GM18868 (cell line): ENCODE data around the gene ASB15.

Source experiments
- ATAC-seq: cut with Tn5 transposase; IDR thresholded peaks from one replicate; pipeline ENCODE4 v1.9.1; 2021; ENCODE audit warnings: mild to moderate bottlenecking, moderate library complexity; ENCODE audit not compliant: unreplicated experiment

ASB15 gene

DNA sequence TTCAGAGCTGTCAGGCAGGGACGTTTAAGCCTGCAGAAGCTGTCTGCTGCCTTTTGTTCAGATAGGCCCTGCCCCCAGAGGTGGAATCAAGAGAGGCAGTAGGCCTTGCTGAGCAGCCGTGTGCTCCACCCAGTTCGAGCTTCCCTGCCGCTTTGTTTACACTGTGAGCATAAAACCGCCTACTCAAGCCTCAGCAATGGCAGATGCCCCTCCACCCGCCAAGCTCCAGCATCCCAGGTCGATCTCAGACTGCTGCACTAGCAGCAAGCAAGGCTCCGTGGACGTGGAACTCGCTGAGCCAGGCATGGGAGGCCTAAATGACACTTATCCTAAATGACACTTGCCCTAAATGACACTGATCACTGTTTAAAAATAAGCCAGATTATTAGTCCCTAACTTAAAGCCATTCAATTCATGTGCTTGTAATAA is 6.8 kb upstream of the ASB15 start:
- no peak for ATAC-seq

DNA sequence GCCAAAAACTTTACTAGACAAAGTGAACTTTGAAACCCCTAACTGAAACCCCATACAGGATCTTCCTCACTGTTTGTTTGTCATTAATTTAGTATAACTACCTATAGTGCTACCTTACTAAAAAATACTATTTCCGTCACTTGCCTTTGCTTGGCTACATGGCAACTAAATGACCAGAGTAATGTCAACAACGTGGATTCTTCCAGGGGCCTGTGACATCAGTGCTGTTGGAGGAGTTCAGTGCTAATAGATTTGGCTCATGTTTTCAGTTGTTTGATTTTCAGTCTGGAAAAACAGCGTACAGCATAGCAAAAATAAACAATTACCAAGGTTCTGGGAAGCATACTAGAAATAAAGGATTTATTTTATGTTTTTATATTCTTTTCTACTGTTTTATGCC is 3.0 kb upstream of the ASB15 start:
- ATAC-seq, result no peak

DNA sequence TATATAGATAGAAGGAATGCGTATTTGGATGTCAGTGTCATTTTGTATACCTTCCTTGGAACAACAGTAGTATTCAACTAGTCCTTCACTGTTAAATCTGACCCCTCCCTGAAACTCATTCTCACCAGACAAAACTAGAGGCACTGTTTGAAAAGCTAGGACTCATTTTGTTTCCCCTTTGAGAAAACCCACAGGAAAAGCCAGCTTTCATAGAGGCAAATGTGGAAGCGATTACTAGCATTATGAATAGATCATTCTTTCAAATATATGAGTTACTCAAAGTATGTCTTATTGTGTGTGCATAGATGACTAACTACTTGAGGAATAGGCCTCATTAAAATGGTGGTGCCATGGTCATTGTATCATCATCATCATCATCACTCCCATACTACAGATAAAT is 1.9 kb upstream of the ASB15 start:
- no peak for ATAC-seq

DNA sequence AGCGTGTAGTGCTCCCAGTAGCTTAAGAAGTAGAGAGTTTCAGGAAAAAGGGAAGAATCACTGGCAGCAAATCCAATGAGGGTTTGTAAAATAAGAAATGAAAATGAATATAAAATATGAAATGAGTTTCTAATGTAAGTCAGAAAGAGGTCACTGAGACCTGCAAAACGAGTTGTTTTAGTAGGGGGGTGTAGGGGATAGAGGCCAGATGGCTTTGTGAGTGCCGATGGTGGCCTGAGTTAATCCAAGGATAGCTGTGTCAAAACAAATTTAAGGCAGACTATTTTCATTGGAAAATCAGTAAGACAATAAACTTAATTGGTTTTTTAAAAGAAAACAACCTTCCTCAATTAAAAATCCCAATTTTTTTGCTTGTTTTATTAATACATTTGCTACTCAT is 745 bp upstream of the ASB15 start:
- ATAC-seq, result no peak

DNA sequence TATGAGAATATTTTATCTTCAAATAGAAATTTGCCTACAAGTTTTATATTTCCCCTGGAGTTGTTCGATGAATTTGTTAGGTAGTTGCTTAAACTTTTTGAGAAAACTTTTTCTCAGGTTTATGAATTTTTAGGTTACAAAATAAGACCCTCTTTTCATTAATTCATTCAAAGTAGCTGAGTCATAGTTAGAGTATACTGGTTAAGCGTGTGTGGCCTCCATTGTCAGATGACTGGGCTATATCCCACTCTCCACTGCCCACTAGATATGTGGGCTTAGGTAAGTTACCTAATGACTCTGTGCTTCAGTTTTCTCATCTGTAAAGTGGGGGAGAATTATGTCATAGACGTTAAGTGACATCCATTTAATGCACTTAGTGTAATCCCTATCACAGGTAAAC is 1.0 kb downstream of the ASB15 start:
- no peak for ATAC-seq

DNA sequence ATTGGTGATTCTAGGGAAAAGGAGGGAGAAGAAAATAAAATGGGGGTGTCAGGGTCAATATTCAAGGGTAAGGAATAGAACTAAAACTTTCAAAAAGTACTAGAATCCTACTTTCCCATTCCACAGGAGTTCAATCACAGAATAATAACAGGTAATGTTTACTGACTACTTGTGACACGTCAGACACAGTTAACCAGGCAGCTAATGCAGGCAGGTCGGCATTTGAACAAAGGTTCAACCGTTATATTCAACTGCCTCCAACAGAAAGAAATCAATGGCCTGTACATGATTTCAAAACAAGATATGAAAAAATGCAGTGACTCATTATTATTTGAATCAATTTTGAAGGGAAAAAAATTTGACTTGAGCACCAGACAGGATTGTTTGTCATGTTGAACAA is 3.1 kb downstream of the ASB15 start:
- ATAC-seq, result no peak

DNA sequence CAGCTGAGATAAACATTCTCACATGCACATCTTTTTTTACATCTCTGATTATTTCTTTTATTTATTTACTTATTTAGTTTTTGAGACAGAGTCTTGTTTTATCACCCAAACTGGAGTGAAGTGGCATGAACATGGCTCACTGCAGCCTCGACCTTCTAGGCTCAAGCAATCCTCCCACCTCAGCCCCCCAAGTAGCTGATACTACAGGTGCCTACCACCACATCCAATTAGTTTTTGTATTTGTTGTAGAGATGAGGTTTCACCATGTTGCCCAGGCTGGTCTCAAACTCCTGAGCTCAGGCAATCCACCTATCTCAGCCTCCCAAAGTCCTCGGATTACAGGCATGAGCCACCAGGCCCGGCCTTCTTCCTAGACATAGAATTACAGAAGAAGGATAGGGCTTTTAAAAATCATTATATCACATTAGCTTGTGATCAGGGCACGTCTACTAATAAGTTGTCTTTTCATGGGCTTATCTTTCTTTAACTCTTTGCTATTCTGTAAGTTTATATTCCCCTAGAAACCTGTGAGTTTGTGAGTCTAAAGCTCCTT is 5.9 kb downstream of the ASB15 start:
- no peak for ATAC-seq

DNA sequence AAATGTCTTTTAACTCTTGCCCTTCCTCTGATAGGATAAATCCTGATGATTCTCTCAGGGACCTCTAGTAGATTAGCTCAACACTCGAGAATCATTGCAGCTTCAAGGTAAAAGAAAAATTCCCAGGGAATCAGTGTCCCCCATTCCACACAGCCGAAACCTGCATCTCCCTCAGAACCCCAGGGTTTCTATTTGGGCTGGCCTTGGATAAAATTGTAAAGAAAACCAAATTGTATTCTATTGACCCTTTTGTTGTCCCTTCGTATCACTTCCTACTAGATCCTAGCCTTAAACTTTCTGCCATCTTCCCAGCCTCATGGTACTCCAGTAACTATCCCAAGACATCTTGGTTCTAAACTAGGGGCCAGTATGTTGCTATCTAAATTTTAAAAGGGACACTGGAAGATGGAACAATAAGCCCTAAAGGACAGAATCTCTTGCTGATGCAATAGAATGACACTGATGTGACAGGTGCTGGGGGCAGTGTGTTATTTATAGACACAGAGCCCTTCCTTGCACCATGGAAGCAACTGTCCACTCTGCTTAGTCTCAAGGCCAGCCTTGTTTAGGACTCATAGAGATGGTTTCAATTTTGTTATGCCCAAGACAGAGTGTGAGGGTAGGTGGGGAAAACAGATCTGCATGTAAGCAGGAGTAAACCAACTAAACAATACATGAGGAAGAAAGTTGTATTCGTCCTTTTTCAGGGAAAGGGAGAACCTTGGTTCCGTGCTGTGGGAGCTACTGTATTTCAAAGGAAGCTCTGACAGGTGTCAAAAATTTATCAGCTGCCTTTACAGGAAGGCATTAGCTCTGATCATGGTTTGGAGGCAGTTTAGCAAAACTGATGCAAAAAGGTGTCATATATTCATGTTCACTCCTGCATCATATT is 7.6 kb downstream of the ASB15 start:
- ATAC-seq, result no peak

DNA sequence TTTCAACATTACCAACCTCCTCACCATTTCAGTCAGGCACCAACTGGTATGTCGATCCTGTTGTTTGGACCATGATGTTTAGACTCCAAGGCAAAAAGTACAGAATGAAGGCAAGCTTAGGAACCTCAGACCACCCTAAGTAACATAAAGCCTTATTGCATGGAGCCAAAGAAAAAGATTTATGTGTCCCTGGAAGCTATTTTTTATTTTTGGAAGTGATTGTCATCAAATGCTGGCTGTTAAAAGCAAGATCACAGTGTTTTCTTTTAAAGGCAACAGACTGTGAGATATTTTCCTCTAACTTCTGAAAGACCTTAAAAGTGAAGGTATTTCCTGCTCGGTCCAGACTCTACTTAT is 8.2 kb downstream of the ASB15 start:
- no peak for ATAC-seq

DNA sequence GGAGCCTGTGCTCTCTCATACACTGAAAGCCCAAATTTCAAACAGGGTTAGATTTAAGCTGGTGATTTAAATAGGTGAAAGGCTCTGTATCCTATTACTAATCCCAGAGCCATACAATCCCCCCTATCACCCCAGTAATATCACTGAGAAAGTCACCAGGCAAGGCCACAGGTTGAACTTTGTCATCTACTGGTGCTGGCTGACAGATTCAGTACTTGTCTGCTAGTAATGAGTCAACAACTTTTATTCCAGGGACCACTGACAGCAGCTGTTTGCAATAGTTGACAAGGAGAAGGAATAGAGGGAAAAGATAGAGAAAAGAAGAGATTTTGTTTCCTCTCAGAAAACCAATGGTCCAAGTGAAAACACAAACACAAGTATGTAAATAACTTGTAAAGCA is 10.4 kb downstream of the ASB15 start:
- no peak for ATAC-seq

DNA sequence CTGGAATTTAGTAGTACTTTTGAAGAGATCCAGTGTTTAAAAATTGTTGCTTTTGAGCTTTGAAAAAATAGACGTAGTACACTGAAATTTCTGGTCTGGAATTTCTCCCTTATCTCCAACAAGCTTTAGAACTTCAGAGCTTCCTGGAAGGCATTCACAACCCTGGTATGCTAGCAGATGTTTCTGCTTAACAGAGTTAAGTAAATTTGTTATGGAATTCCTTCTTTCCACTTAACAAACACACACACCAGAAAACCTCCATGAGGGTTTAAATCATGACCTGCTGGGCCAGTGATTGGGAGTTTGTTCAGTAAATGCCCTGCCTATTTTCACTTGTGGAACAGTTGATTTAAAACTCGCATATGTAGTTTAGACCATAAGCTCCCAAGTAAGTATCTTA is 13.7 kb downstream of the ASB15 start:
- no peak for ATAC-seq

DNA sequence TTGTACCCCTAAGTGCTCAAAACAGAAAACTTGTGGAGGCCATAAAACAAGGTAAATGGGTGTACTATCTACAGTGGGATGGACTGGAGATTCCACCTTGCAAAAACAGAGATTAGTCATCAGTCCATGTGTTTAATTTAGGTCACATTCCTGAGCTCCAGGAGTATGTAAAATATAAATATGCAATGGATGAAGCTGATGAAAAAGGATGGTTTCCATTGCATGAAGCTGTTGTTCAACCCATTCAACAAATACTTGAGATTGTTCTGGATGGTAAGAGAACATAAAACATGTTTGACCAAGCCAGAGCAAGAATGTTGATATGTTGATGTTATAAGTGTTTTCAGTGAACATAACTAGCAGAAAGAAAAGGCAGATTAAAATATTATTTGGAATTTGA is 14.6 kb downstream of the ASB15 start:
- ATAC-seq, result no peak

DNA sequence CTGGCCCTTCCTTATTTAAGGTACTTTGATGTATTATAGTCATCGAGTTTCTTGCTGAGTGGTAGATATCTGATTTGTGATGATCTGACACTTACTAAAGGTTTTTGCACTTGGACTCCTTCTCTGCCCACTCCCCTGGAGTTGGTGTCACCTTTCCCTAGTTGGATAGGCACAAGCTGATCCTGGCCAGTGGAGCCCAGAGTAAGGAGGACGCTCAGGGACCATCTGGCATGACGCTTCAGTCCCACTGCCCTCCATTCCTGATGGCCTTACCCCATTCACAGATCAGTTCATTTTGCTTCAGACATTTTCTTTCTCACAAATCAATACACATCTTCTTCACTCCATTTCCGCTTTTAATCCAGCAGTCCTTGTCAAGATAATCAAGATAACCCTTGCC is 20.1 kb downstream of the ASB15 start:
- ATAC-seq, result no peak

DNA sequence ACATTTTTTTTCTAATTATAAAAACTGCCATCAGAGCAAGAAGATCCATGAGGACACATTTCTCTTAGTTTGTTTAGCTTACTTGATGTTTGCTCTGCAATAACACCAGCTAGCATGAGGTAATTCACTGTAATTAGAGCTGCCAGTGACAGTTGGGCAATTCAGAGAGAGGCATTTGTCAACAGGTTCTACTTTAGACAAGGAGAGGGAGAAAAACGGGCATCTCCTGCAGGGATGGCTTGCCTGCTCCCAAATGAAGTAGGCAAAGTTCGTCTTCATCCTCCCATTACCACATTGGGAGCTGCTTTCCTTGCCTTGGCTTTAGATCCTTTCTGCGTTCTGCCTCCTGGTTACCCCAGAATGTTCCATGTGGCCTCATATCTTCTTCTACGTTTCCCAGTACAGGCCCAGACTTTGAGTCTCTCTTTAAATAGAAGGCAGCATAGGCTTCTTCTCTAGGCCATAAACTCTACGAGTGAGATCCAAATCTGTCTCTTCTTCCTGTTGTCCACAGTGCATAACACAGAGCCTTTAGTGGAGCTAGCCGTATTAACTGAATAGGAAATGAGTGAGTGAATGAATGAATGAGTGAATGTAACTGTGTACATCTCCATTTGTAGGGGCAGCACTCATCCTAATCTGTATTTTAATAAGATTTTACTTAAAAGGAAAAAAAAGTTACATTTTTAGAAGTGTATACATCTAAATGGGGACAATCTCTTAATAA is 21.2 kb downstream of the ASB15 start:
- no peak for ATAC-seq

DNA sequence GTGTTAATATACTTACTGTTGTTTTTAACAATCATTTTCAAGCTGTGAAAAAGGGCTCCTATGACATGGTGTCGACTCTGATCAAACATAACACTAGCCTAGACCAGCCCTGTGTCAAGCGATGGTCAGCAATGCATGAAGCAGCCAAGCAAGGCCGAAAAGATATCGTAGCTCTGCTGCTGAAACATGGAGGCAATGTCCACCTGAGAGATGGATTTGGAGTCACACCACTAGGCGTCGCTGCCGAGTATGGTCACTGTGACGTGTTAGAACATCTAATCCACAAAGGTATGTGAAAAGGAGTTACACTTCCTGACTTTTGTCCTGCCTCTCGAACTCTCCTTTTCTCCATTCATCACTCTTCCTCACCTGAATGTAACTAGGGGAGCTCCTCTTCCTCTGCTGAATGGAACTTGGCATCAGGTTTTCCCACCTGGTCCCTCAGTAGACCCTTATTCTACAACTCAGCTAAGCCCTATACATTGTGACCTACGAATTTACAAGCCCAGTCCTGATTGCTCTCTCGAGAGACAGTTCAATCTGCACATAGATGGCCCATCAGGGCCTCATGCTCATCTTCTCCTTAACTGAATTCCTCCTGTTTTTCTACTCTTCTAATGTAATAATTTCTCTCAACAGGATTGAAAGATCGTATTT is 23.0 kb downstream of the ASB15 start:
- ATAC-seq, result peak; percentile 92

DNA sequence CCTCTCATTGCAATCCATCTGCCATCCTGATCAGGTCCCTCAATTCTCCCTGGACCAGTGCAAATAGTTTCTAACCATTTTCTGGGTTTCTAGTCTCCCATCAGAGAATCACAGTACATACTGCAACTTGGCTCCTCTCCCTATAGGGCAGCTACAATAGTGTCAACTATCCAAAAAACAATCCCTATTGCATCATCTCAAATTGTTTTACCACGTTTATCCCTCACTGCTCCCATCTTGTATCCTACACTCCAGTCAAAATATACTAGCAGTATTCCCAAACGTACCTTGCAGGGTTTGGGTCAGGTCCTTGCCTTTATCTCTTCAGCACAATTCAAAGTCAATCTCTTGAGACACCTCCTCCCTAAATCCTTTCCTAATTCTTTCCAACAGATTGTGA is 23.6 kb downstream of the ASB15 start:
- no peak for ATAC-seq

DNA sequence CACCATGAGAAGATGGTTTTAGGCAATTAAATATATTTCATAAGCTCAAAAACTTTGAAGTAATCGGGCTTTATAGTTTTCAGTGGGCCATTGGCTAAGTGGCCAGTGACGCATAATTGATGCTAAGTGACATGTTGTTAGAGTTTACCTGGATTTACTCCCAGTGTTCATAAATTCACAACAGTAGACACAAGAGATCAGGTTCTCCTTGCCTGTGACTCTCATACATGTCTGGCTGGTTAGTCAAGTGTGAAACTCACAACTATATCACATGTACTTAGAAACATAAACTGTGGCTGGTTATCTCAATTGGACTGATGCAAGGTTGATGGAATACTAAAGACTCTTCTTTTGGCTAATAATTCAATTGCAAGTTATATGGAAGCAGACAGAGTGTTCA is 26.2 kb downstream of the ASB15 start:
- ATAC-seq, result no peak

DNA sequence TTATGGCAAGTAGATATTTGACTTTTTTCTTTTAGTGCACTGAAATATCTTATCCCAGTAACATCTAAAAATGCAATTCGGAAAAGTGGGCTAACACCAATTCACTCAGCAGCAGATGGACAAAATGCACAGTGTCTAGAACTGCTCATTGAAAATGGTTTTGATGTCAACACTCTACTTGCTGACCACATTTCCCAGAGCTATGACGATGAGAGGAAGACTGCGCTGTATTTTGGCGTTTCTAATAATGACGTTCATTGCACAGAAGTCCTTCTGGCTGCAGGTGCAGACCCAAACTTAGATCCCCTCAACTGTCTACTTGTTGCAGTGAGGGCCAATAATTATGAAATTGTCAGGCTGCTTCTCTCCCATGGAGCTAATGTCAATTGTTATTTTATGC is 27.2 kb downstream of the ASB15 start:
- no peak for ATAC-seq

DNA sequence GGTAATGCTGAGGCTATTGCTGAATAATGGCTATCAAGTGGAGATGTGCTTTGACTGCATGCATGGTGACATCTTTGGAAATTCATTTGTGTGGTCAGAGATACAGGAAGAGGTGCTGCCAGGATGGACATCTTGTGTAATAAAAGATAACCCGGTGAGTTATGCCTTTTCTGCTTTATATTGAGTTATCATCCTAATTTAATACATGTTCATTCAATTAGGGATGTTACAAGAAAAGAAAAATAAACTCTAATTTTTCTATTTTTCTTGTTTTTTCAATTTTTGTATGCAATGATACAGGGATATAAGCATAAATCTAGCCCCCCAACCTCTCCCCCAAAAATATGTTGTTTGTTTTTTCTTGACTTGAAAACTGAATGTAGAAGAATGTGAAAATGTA is 27.7 kb downstream of the ASB15 start:
- ATAC-seq, result no peak

DNA sequence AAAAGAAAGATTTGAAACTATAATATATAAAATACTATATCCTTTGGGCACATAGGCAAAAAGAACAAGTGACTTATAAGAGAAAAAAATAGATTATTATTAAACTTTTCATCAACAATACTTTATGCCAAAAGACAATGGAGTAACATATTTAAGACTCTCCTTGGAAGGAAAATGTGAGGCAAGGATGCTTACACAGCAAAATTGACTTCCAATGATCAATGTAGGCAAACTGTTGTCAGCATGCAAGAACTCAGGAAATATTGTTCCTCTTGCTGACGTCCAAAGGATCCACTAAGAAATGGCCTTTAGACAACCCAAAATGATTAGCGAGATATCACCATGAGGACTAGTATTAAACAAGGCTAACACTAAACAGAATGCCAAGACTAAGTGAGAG is 31.2 kb downstream of the ASB15 start:
- ATAC-seq, result no peak

DNA sequence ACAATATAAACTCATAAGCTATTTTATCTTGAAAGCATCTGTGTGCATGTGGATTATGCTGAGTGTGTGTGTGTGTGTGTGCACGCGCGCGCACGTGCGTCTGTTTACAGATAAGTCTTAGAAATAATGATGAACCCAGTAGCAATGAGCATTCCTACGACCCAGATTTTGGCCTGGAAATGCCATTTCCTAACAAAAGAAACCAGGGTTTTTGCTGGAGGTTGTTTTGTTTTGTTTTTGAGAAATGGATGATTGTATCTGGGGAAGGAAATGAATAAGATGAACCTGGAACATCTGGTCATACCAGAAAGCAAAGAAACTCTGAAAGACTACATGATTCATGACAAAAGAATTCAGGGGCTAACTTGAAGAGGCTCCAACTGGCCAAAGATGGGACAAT is 31.9 kb downstream of the ASB15 start:
- no peak for ATAC-seq
